Lower lobe of right lung (tissue), 2 donors: ENCODE results near the gene TBC1D26. TPM values are rescaled to one million over a fixed set of nuclear protein-coding genes. Genes with fewer than 3 reads are reported as not detected.
"Not testable (repeated sequence)": the region's sequence is repeated elsewhere in the genome, so short reads cannot be mapped to it uniquely, and the experiment has no call there.

Experiments used
- ATAC-seq, 2 donors: fragments of 200-7000 bp; cut with Tn5 transposase; one replicate each; pipeline ENCODE4 v1.9.1; 2020 to 2022; ENCODE audit warnings: mild to moderate bottlenecking in 2 of 2, moderate library complexity in 2 of 2
- DNase-seq: peaks from one replicate; pipeline ENCODE4 v3.0.0-alpha.2; 2020
- H3K27ac ChIP-seq: fragments of 200-600 bp; one replicate; pipeline ENCODE4 v1.8.0; 2022
- H3K27me3 ChIP-seq: fragments of 200-600 bp; one replicate; pipeline ENCODE4 v1.8.0; 2022; ENCODE audit warnings: low read depth
- H3K36me3 ChIP-seq: fragments of 200-600 bp; one replicate; pipeline ENCODE4 v1.8.0; 2022; ENCODE audit warnings: mild to moderate bottlenecking
- H3K4me1 ChIP-seq: fragments of 200-600 bp; one replicate; pipeline ENCODE4 v1.8.0; 2022
- H3K4me3 ChIP-seq: fragments of 200-600 bp; one replicate; pipeline ENCODE4 v1.8.0; 2022; ENCODE audit warnings: mild to moderate bottlenecking
- H3K9me3 ChIP-seq: fragments of 200-600 bp; one replicate; pipeline ENCODE4 v1.8.0; 2022
- CTCF ChIP-seq: fragments of 200-600 bp; IDR thresholded peaks from one replicate; pipeline ENCODE4 v1.8.0; 2022; ENCODE audit warnings: antibody characterized with exemption, mild to moderate bottlenecking
- intact Hi-C: fragments of 100-400 bp; cut with DNase I; formaldehyde crosslinking; loops from one replicate; pipeline ENCODE4 v1.11.0; 2022
- total RNA-seq: library from RNA; stranded (reverse); fragmentation: NEBNext Ultra II Directional; extraction: Animal tissue kit (Norgen Biotek cat#: 25700); gene quantifications from one replicate; pipeline ENCODE4 v1.2.1, GENCODE V29; 2021
- donor health status: DM: no; HTN: yes; CAD: no; lungs with severe emphysema.

Gene TBC1D26
- total RNA-seq, 1 donor from 2014 or later, result not detected

- H3K36me3 ChIP-seq, result no peaks in the 10 kb centered on the region
- no peak overlapping the region for H3K27ac ChIP-seq
- ATAC-seq, result no peak
- H3K9me3 ChIP-seq, result no peaks in the 10 kb centered on the region
- DNase-seq, result no peak
- H3K4me3 ChIP-seq, result no peak overlapping the region
- TF ChIP-seq CTCF, result no peak
- intact Hi-C loops, result no loop called here
- H3K4me1 ChIP-seq, result no peaks in the 10 kb centered on the region
- no peaks in the 10 kb centered on the region for H3K27me3 ChIP-seq
Observed at GRCh38 chr17:15742921-15743320, 10.8 kb downstream of the TBC1D26 start.

GRCh38 chr17:15744074-15744676, 12.1 kb downstream of the TBC1D26 start:
- no peaks in the 10 kb centered on the region for H3K9me3 ChIP-seq
- H3K27ac ChIP-seq, result no peak overlapping the region
- H3K4me1 ChIP-seq, result no peaks in the 10 kb centered on the region
- no peaks in the 10 kb centered on the region for H3K36me3 ChIP-seq
- no peak overlapping the region for H3K4me3 ChIP-seq
- TF ChIP-seq CTCF, result no peak
- intact Hi-C loops, result no loop called here
- no peaks in the 10 kb centered on the region for H3K27me3 ChIP-seq
- DNase-seq, result no peak
- ATAC-seq, result no peak

- ATAC-seq (peak; percentile 34 to 73), DNase-seq (peak; percentile 58)
- H3K4me1 ChIP-seq, result no peaks in the 10 kb centered on the region
- H3K36me3 ChIP-seq, result no peaks in the 10 kb centered on the region
- no peaks in the 10 kb centered on the region for H3K27me3 ChIP-seq
- intact Hi-C loops, result no loop called here
- H3K9me3 ChIP-seq, result no peaks in the 10 kb centered on the region
- no peak overlapping the region for H3K27ac ChIP-seq
- TF ChIP-seq CTCF, result no peak
- no peak overlapping the region for H3K4me3 ChIP-seq
Observed at GRCh38 chr17:15744885-15745284, 12.8 kb downstream of the TBC1D26 start.

GRCh38 chr17:15749403-15749802, 17.3 kb downstream of the TBC1D26 start:
- H3K36me3 ChIP-seq, H3K27me3 ChIP-seq, H3K4me1 ChIP-seq, H3K27ac ChIP-seq, intact Hi-C loops, H3K4me3 ChIP-seq, DNase-seq, H3K9me3 ChIP-seq: not testable (repeated sequence)
- ATAC-seq, result peak in 1 of 2 donors; percentile 34

- ATAC-seq, result peak; percentile 23 to 34
- H3K4me1 ChIP-seq, H3K27me3 ChIP-seq, intact Hi-C loops, H3K4me3 ChIP-seq, DNase-seq, H3K9me3 ChIP-seq, H3K27ac ChIP-seq, H3K36me3 ChIP-seq: not testable (repeated sequence)
Observed at GRCh38 chr17:15768865-15769533, 36.9 kb downstream of the TBC1D26 start.

- intact Hi-C loops, H3K36me3 ChIP-seq, DNase-seq, H3K27ac ChIP-seq, H3K27me3 ChIP-seq, H3K9me3 ChIP-seq, H3K4me1 ChIP-seq, H3K4me3 ChIP-seq, ATAC-seq: not testable (repeated sequence)
Observed at GRCh38 chr17:15770679-15771078, 38.6 kb downstream of the TBC1D26 start.

GRCh38 chr17:15776871-15777270, 44.8 kb downstream of the TBC1D26 start:
- H3K4me3 ChIP-seq, result no peak overlapping the region
- H3K4me1 ChIP-seq, result no peaks in the 10 kb centered on the region
- no peak overlapping the region for H3K27ac ChIP-seq
- H3K36me3 ChIP-seq, result no peaks in the 10 kb centered on the region
- H3K9me3 ChIP-seq, result no peaks in the 10 kb centered on the region
- no peak for TF ChIP-seq CTCF
- H3K27me3 ChIP-seq, result no peaks in the 10 kb centered on the region
- intact Hi-C loops, result no loop called here
- no peak for ATAC-seq
- no peak for DNase-seq
